ENCODE data around the gene ARMC5.
A peak's percentile ranks its signal among the peaks of the same experiment; 100 is the strongest.
"Not testable (repeated sequence)": the region's sequence is repeated elsewhere in the genome, so short reads cannot be mapped to it uniquely, and the experiment has no call there.

The ARMC5 gene, protein sequence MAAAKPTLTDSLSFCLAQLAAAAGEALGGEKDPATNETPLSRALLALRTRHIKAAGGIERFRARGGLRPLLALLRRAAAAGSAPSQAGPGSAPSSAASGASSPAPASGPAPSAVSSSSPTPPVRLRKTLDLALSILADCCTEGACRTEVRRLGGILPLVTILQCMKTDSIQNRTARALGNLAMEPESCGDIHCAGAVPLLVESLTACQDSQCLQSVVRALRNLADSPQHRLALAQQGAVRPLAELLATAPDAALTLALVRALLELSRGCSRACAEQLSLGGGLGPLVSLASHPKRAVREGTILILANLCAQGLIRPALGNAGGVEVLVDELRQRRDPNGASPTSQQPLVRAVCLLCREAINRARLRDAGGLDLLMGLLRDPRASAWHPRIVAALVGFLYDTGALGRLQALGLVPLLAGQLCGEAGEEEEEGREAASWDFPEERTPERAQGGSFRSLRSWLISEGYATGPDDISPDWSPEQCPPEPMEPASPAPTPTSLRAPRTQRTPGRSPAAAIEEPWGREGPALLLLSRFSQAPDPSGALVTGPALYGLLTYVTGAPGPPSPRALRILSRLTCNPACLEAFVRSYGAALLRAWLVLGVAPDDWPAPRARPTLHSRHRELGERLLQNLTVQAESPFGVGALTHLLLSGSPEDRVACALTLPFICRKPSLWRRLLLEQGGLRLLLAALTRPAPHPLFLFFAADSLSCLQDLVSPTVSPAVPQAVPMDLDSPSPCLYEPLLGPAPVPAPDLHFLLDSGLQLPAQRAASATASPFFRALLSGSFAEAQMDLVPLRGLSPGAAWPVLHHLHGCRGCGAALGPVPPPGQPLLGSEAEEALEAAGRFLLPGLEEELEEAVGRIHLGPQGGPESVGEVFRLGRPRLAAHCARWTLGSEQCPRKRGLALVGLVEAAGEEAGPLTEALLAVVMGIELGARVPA

DNA sequence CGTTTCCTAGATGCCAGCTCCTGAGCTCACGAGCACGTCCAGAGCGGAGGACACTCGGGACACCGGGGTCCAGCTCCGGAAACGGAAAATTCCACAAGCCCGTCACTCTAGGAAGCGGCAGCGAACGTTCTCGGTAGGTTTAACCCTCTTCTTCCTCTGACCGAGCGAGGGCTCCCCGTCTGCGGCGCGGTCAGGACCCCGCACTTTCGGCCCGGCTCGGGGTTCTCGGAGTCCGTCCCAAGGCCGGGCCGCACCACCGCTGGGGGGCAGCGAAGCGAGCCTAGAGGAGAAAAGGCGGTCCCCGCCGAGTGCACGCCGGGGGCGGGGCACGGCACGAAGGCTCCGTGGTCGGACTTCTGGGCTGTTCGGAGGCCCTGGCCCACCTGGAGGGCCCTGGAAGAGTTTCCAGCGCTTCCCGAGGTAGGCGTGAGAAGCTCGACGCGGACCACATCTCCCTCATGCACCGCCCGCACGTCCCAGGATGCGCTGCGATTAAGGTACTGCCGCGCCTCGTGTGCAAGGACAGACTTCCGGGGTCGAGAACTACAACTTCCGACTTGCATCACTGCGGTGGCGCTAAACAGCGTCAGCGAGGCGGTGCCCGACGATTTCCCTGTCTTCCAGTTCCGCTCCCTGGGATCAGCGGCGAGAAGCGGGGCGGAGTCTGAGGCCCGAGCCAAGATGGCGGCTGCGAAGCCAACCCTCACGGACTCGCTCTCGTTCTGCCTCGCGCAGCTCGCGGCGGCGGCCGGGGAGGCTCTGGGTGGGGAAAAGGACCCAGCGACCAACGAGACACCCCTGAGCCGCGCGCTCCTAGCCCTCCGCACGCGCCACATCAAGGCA lies at the start of gene ARMC5:
TSS of gene ARMC5 (plus strand) at position 658 of the 843 bp plus-strand sequence. CDS start at position 682, 24 bp downstream.
- DNase-seq: peak; percentile 98

DNA sequence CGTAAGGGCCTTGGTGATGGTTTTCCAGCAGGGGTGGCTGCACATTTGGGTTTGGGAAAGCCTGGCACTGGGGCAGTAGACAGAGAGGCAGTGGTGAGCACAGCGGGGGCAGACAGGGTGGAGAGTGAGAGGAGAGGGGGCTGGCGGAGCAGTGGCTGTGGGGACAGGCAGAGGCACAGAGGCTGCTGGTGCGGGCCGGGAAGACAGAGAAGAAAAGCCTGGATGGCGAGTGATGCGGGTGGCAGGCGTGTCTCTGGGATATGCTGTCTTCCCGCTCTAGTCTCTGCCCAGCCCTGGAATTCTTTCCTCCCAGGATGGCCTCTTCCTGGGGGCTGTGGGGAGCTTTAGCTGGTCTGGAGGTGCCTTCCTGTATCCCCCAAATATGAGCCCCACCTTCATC lies 49.2 kb upstream of the ARMC5 start:
- no peak for DNase-seq

DNA sequence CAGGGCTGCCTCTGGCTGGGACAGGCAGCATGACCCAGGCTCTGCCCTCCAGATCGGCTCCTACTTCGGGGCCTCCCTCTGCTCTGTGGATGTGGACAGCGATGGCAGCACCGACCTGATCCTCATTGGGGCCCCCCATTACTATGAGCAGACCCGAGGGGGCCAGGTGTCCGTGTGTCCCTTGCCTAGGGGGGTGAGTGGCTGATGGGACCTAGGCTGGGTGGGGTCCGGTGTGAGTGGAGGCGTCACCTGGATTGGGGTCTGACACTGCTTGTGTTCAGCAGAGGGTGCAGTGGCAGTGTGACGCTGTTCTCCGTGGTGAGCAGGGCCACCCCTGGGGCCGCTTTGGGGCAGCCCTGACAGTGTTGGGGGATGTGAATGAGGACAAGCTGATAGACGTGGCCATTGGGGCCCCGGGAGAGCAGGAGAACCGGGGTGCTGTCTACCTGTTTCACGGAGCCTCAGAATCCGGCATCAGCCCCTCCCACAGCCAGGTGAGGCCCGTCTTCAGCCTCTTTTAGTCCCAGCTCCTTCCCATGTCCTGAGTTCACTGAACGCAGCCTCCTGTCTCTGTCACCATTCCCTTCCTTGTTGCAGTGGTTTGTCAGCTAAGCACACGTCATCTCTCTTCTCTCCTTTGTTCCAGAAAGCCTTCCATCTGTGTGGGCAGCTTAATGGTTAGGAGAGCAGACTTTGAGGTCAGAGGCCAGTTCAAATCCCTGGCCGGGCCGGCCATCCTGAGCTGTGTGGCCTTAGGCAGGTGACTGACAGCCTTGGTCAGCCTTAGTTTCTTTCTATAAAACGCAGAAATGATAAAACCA lies 48.1 kb upstream of the ARMC5 start:
- no peak for DNase-seq

DNA sequence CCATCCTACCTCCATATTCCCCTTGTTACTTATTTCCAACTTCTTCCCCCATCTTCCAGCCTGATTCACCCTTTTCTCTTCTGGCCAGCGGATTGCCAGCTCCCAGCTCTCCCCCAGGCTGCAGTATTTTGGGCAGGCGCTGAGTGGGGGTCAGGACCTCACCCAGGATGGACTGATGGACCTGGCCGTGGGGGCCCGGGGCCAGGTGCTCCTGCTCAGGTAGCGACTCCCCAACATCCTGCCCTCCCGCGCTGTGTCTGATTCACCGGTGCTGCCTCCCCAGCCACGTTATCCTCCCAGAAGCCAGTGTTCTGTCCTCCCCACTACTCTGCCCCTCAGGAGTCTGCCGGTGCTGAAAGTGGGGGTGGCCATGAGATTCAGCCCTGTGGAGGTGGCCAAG lies 46.6 kb upstream of the ARMC5 start:
- DNase-seq: no peak

DNA sequence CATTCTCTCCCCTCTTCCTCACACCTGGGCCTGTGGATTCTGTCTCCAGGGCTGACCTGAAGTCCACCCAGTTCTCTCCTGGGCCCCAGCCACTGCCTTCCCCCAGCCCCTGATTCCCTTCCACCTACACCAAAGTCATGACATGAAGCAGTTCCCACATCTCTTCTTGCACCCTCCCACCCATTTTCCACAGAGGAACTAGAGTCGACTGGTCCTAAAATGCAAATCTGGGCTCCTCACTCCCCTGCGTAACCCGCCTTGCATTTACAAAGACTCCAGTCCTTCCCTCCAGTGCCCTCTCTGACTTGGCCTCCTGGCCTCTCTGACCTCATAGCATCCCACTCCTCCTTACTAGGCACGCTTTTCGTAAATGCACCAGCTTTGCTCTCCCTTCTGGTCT lies 45.9 kb upstream of the ARMC5 start:
- no peak for DNase-seq

DNA sequence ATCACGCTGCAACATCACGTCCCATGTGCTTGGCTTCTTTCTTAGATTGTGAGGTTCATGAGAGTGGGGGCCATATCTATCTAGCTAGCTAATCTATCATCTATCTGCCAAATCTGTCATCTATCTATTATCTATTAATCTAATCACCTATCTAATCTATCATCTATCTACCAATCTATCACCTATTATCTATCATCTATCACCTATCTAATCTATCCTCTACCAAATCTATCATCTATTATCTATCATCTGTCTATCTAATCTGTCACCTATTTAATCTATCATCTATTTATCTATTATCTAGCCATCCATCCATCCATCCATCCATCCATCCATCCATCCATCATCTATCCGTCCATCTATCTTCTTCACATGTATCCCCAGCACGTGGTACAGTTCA lies 45.4 kb upstream of the ARMC5 start:
- DNase-seq: no peak

DNA sequence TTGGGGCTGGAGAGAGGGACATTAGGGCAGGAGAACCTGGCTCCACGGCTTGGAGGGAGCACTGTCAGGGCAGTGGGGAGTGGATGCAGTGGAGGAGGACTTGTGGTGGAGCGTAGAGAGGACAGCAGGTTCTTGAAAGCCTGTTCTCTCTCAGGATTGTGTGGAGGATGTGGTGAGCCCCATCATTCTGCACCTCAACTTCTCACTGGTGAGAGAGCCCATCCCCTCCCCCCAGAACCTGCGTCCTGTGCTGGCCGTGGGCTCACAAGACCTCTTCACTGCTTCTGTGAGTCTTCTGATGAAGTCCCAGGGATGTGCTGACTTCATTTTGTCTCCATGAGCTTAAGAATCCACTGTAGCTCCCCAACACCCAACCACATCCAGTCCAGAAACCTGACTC lies 44.6 kb upstream of the ARMC5 start:
- DNase-seq: no peak

DNA sequence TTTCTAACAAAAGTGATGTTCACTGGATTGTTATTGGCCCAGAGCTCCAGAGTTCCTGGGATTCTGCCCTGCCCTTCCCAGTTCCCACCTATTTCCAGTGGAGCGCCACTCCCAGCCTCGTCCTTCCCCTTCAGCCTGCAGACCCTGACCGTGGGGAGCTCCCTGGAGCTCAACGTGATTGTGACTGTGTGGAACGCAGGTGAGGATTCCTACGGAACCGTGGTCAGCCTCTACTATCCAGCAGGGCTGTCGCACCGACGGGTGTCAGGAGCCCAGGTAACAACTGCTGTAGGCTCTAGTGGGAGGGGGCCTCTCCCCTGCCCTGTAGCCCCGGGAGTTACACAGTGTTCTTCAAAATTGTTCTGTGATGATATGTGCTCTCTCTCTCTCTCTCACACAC lies 42.9 kb upstream of the ARMC5 start:
- DNase-seq: no peak

DNA sequence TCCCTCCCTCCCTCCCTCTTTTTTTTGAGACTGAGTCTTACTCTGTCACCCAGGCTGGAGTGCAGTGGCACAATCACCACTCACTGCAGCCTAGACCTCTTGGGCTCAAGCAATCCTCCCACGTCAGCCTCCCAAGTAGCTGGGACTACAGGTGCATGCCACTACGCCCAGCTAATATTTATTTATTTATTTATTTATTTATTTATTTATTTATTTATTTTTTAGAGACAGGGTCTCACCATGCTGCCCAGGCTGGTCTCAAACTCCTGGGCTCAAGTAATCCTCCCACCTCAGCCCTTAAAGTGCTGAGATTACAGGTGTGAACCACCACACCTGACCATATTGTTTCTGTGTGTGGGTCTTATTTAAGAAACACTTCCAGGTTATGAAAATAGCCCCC lies 42.3 kb upstream of the ARMC5 start:
- DNase-seq: not testable (repeated sequence)

DNA sequence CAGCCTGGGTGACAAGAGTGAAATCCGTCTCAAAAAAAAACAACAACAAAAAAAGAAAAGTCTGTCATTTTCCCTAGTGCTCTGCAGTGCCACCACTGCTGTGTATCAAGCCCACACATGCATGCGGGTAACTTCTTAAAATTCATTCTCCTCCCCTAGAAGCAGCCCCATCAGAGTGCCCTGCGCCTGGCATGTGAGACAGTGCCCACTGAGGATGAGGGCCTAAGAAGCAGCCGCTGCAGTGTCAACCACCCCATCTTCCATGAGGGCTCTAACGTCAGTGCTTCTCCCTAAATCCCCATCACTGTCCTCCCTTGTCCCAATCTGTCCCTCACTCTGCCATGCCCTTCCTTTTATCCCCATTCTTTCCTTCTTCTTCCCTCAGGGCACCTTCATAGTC lies 41.4 kb upstream of the ARMC5 start:
- no peak for DNase-seq

DNA sequence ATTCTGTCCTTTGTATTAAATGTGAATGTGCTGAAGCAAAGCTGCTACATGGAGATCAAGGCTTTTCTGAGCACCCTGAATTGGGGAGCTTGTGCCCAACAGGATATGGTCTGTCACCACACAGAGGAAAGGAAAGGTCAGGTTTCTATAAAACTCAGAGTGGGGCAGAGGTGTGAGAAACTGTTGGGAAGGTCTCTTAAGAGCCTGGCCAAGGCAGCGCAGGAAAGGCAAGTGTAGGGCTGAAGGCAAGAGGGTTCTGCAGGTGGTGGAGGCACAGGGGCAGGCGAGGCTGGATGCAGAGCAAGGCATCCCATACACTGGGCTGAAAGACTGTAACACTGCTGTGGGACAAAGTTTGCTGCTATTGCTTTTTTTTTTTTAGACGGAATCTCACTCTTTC lies 39.3 kb upstream of the ARMC5 start:
- no peak for DNase-seq

DNA sequence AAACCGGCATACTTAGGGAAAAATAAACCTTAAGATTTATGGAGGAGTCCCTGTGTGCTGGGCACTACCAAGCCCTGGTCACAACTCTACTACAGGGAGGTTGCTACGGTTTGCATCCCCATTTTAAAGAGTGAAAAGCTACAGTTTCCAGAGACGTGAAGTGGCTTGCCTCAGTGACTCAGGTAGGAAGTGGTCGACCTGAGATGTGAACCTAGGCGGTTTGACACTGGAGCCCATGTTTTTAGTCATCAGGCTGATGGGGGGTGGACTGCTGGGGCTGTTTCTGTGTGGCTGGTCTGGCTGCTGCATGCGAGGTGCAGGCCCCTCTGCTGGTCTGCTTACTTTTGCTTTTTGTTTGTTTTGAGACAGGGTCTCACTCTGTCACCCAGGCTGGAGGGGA lies 37.7 kb upstream of the ARMC5 start:
- no peak for DNase-seq

DNA sequence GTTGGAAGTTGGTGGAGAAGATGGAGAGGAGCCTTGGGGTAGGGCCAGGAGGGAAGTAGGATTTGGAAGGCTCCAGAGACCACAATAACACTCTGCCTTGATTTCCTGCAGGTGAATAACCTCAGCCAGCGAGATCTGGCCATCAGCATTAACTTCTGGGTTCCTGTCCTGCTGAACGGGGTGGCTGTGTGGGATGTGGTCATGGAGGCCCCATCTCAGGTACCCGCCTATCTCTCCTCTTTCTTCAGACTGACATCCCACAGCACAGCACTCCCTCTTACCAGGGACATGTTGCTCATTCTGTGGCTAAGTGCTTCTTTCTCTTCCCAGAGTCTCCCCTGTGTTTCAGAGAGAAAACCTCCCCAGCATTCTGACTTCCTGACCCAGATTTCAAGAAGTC lies 36.1 kb upstream of the ARMC5 start:
- no peak for DNase-seq

DNA sequence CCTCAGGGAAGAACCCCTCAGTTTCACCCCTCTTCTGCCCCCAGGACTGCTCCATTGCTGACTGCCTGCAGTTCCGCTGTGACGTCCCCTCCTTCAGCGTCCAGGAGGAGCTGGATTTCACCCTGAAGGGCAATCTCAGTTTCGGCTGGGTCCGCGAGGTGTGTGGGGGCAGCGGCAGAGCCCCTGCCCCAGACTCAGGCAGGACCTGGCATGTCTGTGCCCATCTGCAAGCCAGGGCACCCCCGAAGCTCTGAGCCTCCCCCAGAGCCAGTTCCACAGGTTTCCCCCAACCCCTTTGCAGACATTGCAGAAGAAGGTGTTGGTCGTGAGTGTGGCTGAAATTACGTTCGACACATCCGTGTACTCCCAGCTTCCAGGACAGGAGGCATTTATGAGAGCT lies 35.5 kb upstream of the ARMC5 start:
- DNase-seq: no peak

DNA sequence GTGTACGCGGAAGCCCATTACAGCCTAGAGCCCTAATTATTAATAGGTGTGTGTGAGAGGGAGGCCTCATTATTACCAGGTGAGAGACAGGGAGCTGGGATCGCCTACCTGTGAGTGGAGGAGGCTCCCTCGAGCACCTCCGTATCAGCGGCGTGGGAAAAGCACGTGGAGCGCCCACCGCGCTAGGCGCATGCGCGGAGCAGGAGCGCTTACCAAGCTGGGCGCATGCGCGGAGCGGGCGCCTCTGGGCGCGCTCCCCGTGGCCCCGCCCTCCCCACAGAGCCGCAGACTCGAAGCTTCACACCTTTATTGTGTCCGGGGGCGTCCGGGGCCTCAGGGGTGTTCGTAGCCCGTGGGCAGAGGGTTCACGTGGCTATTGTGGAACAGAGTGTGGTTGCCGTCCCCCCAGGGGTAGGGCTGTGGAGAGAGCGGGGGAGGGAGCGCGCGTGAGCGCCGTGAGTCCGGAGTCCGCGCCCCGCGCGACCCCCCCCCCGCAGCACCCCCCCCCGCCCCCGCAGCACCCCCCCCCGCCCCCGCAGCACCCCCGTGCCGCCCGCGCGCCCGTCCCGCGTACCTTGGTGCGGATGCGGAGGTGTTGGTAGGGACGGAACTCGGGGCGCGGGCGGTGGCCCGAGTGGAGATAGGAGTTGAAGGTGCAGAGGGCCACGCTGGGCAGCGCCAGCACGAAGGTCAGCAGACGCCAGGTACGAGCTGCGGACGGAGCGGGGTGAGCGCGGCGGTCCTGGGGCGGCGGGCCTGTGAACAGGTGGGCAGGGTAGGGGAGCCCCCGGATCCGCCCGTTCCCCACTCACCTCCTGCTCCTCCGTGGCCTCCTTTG lies 31.6 kb upstream of the ARMC5 start:
- no peak for DNase-seq

DNA sequence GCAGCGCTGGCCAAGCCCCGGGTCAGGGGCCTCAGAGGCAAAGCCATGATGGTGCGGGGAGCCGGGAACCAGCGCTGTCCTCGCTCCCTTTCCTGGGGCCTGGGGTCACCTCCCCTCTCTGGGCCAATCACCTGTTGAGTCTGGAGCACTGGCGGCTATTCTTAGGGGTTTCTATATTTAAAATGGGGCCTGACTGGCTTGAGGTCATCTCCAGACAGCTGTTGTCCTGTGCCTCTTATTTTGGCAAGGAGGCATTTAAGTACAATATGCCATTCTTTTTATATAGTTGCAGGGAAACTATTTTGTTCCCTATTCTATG lies 31.1 kb upstream of the ARMC5 start, which contains the start of gene COX6A2:
TSS of gene COX6A2 (minus strand) at position 82 of the 319 bp plus-strand sequence. CDS start at position 47, 35 bp downstream.
- no peak for DNase-seq

DNA sequence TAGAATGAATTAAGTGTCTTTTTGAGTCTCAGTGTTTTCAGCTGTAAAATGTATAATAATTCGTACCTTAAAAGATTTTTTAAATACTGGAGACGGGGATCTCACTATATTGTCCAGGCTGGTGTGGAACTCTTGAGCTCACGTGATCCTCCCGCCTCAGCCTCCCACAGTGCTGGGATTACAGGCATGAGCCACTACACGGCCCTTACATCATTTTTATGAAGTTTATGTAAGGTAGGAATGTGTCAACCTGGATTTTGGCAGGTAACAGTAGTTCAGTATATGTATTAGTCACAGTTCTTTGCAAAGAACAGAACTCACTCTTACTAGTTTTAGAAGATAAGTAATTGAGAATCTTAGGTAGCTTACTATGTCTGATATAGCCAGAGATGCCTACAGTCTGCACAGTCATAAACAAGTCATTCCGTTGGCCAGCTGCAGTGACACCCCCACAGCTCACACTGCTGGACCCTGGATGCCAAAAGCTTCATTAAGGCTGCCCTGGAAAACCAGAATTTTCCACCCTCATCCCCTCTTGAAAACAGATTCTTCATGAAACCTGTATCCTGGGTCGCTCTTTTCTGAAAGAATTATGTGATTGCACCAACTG lies 30.6 kb upstream of the ARMC5 start:
- no peak for DNase-seq

DNA sequence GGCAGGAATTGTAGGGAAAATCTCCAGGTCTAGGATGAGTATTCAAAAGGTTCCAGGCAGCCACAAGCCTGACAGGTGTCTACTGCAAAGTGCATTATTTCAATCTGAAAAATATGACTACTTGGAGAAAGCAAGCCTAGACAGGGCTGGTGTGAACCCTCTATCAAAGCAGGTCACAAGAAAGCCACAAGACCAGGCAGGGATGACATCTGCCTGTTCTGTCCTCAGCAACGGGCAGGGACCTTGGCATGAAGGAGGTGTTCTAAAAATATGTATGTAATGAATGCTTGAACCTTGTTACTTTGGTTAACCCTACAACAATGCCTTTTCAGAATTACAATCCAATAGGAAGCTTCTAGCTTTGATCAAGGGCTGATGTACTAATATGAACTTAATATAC lies 30.0 kb upstream of the ARMC5 start:
- no peak for DNase-seq

DNA sequence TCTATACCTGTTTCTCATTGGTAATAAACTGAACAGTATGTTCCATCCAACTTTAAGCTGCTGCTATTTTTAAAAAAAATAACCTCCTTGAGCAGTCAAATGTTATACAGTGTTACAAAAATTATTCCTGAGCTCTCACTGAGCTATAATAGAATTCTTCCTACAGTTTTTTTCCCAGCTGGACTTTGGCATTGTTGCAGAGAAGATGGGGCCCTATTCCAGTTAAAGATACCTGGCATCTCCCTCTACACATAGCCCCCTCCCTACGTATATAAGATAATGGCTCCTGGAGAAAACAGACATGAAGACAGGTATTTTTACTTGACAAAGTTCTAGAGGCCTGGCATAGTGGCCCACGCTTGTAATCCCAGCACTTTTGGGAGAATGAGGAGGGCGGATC lies 29.5 kb upstream of the ARMC5 start:
- no peak for DNase-seq

DNA sequence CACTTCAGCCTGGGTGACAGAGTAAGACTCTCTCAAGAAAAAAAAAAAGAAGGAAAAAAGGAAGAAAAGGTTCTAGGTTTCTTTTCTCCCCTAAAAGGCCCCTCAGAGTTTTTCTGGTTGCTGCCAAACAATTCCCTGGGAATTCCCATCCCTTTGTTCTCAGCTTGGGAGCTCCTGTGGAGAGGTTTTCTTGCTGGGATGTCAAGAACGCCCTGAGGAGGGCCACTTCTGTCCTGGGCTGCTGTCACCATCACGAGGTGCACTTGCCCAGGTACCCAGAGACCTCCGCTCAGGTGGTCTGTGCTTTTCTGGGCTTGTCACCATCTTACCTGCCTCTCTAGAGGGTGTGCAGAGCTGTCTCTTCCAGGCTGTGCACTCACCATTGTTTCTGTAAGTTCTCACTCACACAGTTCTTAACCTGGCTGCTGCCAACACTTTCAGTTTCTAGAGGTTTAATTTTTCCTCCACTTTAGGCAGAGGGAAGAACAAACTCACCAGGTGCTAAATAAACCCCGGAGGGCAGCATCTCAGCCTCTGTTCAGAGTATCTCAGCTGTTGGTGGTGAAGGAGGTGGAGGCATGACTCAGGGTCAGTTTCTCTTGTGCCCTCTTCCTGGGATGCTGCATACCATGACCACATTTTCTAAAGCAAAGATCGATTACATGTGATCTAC lies 28.8 kb upstream of the ARMC5 start:
- no peak for DNase-seq
